Gastrocnemius medialis (tissue), 4 donors: ENCODE data around the gene TTC28.

Experiments used
- POLR2A ChIP-seq, 2 donors: fragments of 450-650 bp; IDR thresholded peaks; one replicate each; pipeline ENCODE4 v1.6.1; 2017; ENCODE audit warnings: antibody characterized with exemption in 2 of 2, mild to moderate bottlenecking in 2 of 2, moderate library complexity in 2 of 2
- TF ChIP-seq, protein P1 (sequence below), 5 experiments: fragments of 450-650 bp in 3 of 5; fragments of 200-600 bp in 2 of 5; sonication (generic) in 2 of 5; IDR thresholded peaks in 4 of 5; conservative IDR thresholded peaks in 1 of 5; 1 replicate in 4 of 5; 2 replicates in 1 of 5; pipeline ENCODE4 v1.5.1; 2016 to 2019; ENCODE audit warnings: antibody characterized with exemption in 5 of 5, mild to moderate bottlenecking in 3 of 5, moderate library complexity in 3 of 5

DNA sequence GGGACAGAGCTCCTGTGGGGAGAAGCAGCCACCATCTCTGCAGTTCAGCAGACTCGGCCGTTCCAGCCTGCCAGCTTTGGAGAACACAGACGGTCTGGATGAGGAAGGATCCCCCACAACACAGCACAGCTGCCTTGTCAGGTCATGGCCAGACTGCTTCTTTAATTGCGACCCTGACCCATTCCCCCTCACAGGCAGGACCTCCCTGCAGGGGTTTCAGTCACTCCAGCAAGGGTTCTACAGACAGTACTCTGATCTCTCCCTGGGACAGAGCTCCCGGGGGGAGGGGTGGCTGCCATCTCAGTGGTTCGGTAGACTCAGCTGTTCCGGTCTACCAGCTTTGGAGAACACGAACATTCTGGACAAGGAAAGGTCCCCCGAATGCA is 173.5 kb downstream of the TTC28 start:
- TF ChIP-seq POLR2A (IDR thresholded peaks at IDR 0.05), result no peak
- TF ChIP-seq, protein P1, sequence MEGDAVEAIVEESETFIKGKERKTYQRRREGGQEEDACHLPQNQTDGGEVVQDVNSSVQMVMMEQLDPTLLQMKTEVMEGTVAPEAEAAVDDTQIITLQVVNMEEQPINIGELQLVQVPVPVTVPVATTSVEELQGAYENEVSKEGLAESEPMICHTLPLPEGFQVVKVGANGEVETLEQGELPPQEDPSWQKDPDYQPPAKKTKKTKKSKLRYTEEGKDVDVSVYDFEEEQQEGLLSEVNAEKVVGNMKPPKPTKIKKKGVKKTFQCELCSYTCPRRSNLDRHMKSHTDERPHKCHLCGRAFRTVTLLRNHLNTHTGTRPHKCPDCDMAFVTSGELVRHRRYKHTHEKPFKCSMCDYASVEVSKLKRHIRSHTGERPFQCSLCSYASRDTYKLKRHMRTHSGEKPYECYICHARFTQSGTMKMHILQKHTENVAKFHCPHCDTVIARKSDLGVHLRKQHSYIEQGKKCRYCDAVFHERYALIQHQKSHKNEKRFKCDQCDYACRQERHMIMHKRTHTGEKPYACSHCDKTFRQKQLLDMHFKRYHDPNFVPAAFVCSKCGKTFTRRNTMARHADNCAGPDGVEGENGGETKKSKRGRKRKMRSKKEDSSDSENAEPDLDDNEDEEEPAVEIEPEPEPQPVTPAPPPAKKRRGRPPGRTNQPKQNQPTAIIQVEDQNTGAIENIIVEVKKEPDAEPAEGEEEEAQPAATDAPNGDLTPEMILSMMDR (IDR thresholded peaks at IDR 0.05 in 4 of 5, conservative IDR thresholded peaks at IDR 0.05 in 1 of 5), result no peak
